Gastrocnemius medialis (tissue), 4 donors: ENCODE measurements around the gene STKLD1.

Experiments used
- POLR2A ChIP-seq, 2 donors: fragments of 450-650 bp; IDR thresholded peaks; one replicate each; pipeline ENCODE4 v1.6.1; 2017; ENCODE audit warnings: antibody characterized with exemption in 2 of 2, mild to moderate bottlenecking in 2 of 2, moderate library complexity in 2 of 2
- TF ChIP-seq, protein P1 (sequence below), 5 experiments: fragments of 450-650 bp in 3 of 5; fragments of 200-600 bp in 2 of 5; sonication (generic) in 2 of 5; IDR thresholded peaks in 4 of 5; conservative IDR thresholded peaks in 1 of 5; 1 replicate in 4 of 5; 2 replicates in 1 of 5; pipeline ENCODE4 v1.5.1; 2016 to 2019; ENCODE audit warnings: antibody characterized with exemption in 5 of 5, mild to moderate bottlenecking in 3 of 5, moderate library complexity in 3 of 5

GRCh38 chr9:133353548-133353947 lies 22.6 kb upstream of the STKLD1 start:
- no peak for TF ChIP-seq POLR2A (IDR thresholded peaks at IDR 0.05)
- TF ChIP-seq, protein P1, sequence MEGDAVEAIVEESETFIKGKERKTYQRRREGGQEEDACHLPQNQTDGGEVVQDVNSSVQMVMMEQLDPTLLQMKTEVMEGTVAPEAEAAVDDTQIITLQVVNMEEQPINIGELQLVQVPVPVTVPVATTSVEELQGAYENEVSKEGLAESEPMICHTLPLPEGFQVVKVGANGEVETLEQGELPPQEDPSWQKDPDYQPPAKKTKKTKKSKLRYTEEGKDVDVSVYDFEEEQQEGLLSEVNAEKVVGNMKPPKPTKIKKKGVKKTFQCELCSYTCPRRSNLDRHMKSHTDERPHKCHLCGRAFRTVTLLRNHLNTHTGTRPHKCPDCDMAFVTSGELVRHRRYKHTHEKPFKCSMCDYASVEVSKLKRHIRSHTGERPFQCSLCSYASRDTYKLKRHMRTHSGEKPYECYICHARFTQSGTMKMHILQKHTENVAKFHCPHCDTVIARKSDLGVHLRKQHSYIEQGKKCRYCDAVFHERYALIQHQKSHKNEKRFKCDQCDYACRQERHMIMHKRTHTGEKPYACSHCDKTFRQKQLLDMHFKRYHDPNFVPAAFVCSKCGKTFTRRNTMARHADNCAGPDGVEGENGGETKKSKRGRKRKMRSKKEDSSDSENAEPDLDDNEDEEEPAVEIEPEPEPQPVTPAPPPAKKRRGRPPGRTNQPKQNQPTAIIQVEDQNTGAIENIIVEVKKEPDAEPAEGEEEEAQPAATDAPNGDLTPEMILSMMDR (IDR thresholded peaks at IDR 0.05 in 4 of 5, conservative IDR thresholded peaks at IDR 0.05 in 1 of 5), result no peak
